Measurements from ENCODE around the gene FHDC1.

DNA sequence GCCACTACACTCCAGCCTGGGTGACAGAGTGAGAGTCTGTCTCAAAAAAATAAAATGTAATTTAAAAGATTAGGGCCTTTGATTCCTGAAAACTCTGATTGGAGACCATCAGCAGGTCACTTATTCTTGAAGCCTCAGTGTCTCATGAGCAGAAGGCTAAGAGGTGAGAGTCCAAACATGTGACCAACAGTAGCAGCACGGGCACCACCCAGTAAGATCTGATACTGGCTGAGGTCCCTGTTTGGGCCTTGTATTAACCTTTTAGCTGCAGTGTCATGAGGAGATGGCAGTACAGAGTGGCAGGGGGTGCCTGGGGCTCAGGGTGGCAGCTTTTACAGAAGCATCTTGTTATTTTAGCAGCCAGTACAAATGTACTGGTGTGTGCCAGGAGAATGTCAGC lies 89.3 kb downstream of the FHDC1 start:
- TF ChIP-seq, protein P1, sequence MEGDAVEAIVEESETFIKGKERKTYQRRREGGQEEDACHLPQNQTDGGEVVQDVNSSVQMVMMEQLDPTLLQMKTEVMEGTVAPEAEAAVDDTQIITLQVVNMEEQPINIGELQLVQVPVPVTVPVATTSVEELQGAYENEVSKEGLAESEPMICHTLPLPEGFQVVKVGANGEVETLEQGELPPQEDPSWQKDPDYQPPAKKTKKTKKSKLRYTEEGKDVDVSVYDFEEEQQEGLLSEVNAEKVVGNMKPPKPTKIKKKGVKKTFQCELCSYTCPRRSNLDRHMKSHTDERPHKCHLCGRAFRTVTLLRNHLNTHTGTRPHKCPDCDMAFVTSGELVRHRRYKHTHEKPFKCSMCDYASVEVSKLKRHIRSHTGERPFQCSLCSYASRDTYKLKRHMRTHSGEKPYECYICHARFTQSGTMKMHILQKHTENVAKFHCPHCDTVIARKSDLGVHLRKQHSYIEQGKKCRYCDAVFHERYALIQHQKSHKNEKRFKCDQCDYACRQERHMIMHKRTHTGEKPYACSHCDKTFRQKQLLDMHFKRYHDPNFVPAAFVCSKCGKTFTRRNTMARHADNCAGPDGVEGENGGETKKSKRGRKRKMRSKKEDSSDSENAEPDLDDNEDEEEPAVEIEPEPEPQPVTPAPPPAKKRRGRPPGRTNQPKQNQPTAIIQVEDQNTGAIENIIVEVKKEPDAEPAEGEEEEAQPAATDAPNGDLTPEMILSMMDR (IDR thresholded peaks at IDR 0.05): no peak
- TF ChIP-seq POLR2A (IDR thresholded peaks at IDR 0.05): no peak
- TF ChIP-seq POLR2AphosphoS5 (IDR thresholded peaks at IDR 0.05): no peak

Data from transverse colon (tissue), 4 donors.